NT2/D1 (cell line): ENCODE measurements around the gene VMAC.

Experiments
- YY1 ChIP-seq: IDR thresholded peaks from 2 replicates; pipeline ENCODE4 v1.6.1; 2011; ENCODE audit not compliant: insufficient read length, insufficient read depth
- ZNF274 ChIP-seq: IDR thresholded peaks from 2 replicates; pipeline ENCODE4 v1.6.1; 2011; ENCODE audit warnings: mild to moderate bottlenecking, low read depth, low read length

GRCh38 chr19:5931251-5931650 lies 26.6 kb downstream of the VMAC start:
- TF ChIP-seq ZNF274 (no peak), YY1 (no peak)
